Trophoblast cell (in vitro differentiated cells and primary cell): ENCODE results near the gene OR52K1.

Source experiments
- DNase-seq, 2 donors: peaks; one replicate each; pipeline ENCODE4 v3.0.0-alpha.2; 2016
- H2AFZ ChIP-seq: 2 replicates; pipeline ENCODE4 v1.6.1; 2013; ENCODE audit warnings: low read length, moderate library complexity, mild to moderate bottlenecking; ENCODE audit not compliant: insufficient read depth, poor library complexity
- H2AK5ac ChIP-seq: 2 replicates; pipeline ENCODE4 v1.6.1; 2013; ENCODE audit warnings: mild to moderate bottlenecking, low read length
- H2BK120ac ChIP-seq: 2 replicates; pipeline ENCODE4 v1.6.1; 2013; ENCODE audit warnings: low read length, mild to moderate bottlenecking, moderate library complexity; ENCODE audit not compliant: insufficient read depth, poor library complexity
- H2BK12ac ChIP-seq: 2 replicates; pipeline ENCODE4 v1.6.1; 2013; ENCODE audit warnings: mild to moderate bottlenecking, low read length, moderate library complexity
- H2BK5ac ChIP-seq: 2 replicates; pipeline ENCODE4 v1.6.1; 2013; ENCODE audit warnings: low read length, low read depth, moderate library complexity, mild to moderate bottlenecking; ENCODE audit not compliant: poor library complexity
- H3K14ac ChIP-seq: 2 replicates; pipeline ENCODE4 v1.6.1; 2013; ENCODE audit warnings: mild to moderate bottlenecking, low read length
- H3K18ac ChIP-seq: 2 replicates; pipeline ENCODE4 v1.6.1; 2013; ENCODE audit warnings: mild to moderate bottlenecking, low read length
- H3K23ac ChIP-seq: 2 replicates; pipeline ENCODE4 v1.6.1; 2013; ENCODE audit warnings: low read length
- H3K27ac ChIP-seq: 2 replicates; pipeline ENCODE4 v1.5.1; 2013; ENCODE audit warnings: low read depth, mild to moderate bottlenecking, inconsistent platforms, low read length, moderate library complexity
- H3K27me3 ChIP-seq: 2 replicates; pipeline ENCODE4 v1.6.1; 2013; ENCODE audit warnings: inconsistent platforms, mild to moderate bottlenecking, low read length, moderate library complexity; ENCODE audit not compliant: insufficient read depth
- H3K36me3 ChIP-seq, 2 experiments: 1 replicate in 1 of 2; 2 replicates in 1 of 2; pipeline ENCODE4 v1.6.1; 2013; ENCODE audit warnings: low read length in 2 of 2, mild to moderate bottlenecking in 2 of 2, moderate library complexity in 1 of 2; ENCODE audit not compliant: insufficient read depth in 2 of 2, control insufficient read depth in 1 of 2
- H3K4ac ChIP-seq: 2 replicates; pipeline ENCODE4 v1.6.1; 2013; ENCODE audit warnings: low read depth, mild to moderate bottlenecking, low read length, moderate library complexity
- H3K4me1 ChIP-seq, 2 experiments: 1 replicate in 1 of 2; 2 replicates in 1 of 2; pipeline ENCODE4 v1.6.1; 2013; ENCODE audit warnings: low read length in 2 of 2, mild to moderate bottlenecking in 2 of 2, moderate library complexity in 1 of 2; ENCODE audit not compliant: insufficient read depth in 2 of 2, control insufficient read depth in 1 of 2
- H3K4me2 ChIP-seq: 2 replicates; pipeline ENCODE4 v1.6.1; 2013; ENCODE audit warnings: inconsistent platforms, mild to moderate bottlenecking, low read length, moderate library complexity
- H3K4me3 ChIP-seq: 2 replicates; pipeline ENCODE4 v1.5.1; 2013; ENCODE audit warnings: mild to moderate bottlenecking, low read depth, low read length, inconsistent platforms
- H3K79me1 ChIP-seq: one replicate; pipeline ENCODE4 v1.6.1; 2013; ENCODE audit warnings: low read length
- H3K79me2 ChIP-seq: 2 replicates; pipeline ENCODE4 v1.6.1; 2013; ENCODE audit warnings: low read length, mild to moderate bottlenecking; ENCODE audit not compliant: control insufficient read depth, insufficient read depth, poor library complexity
- H3K9ac ChIP-seq: 2 replicates; pipeline ENCODE4 v1.6.1; 2013; ENCODE audit warnings: mild to moderate bottlenecking, low read length
- H3K9me3 ChIP-seq: 2 replicates; pipeline ENCODE4 v1.6.1; 2013; ENCODE audit warnings: low read depth, mild to moderate bottlenecking, control low read depth, inconsistent platforms, low read length; ENCODE audit not compliant: insufficient read depth
- H4K12ac ChIP-seq: 2 replicates; pipeline ENCODE4 v1.6.1; 2013; ENCODE audit warnings: low read depth, mild to moderate bottlenecking, low read length, moderate library complexity
- H4K8ac ChIP-seq: 2 replicates; pipeline ENCODE4 v1.6.1; 2013; ENCODE audit warnings: low read depth, mild to moderate bottlenecking, low read length, moderate library complexity
- H4K91ac ChIP-seq: one replicate; pipeline ENCODE4 v1.6.1; 2013; ENCODE audit warnings: low read depth, mild to moderate bottlenecking, low read length, moderate library complexity
- WGBS: extraction: QIAGEN DNeasy Blood & Tissue Kit; methylation state at CpG from one replicate; pipeline ENCODE4 v1.1.7; 2013; ENCODE audit warnings: missing lambda C conversion rate; ENCODE audit not compliant: insufficient read length, insufficient coverage; ENCODE audit errors: extremely low coverage; 5-methylcytosine and 5-hydroxymethylcytosine counted together

OR52K1 gene

DNA sequence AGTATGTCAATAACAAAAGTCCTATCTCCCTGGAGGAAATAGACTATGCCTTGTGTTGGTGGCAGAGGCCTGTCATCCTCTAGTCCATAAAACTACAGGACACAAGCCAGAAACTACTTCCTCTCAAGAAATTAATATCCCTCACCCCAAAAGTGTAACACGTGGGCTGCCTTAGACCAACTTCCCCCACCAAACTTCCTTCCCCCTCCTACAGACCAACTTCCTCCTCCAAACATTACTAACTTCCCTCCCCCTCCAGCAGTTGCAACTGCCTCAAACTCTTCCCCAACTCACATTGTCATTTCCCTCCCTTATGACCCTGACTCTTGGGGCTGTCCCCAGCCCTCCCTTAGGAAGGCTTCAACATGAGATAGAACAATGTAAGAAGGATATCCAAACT, 27.0 kb upstream of the OR52K1 start:
- H3K79me2 ChIP-seq: no peaks in the 10 kb centered on the region
- H2AK5ac ChIP-seq: no peak overlapping the region
- no peaks in the 10 kb centered on the region for H3K36me3 ChIP-seq
- H3K9me3 ChIP-seq: no peaks in the 10 kb centered on the region
- H2BK12ac ChIP-seq: no peak overlapping the region
- peak; percentile 13 to 20 for DNase-seq
- no peak overlapping the region for H4K8ac ChIP-seq
- H2BK120ac ChIP-seq: no peak overlapping the region
- H2BK5ac ChIP-seq: no peak overlapping the region
- no peaks in the 10 kb centered on the region for H3K4me1 ChIP-seq
- H4K12ac ChIP-seq: no peak overlapping the region
- H3K27me3 ChIP-seq: no peaks in the 10 kb centered on the region
- no peak overlapping the region for H3K9ac ChIP-seq
- no peak overlapping the region for H3K14ac ChIP-seq
- H4K91ac ChIP-seq: no peak overlapping the region
- no peak overlapping the region for H2AFZ ChIP-seq
- H3K4me3 ChIP-seq: no peak overlapping the region
- H3K79me1 ChIP-seq: no peaks in the 10 kb centered on the region
- no peak overlapping the region for H3K23ac ChIP-seq
- no peak overlapping the region for H3K4me2 ChIP-seq
- H3K27ac ChIP-seq: no peak overlapping the region
- WGBS: no CpG with 5 or more reads among the region's 1 CpG
- no peak overlapping the region for H3K4ac ChIP-seq
- no peak overlapping the region for H3K18ac ChIP-seq

DNA sequence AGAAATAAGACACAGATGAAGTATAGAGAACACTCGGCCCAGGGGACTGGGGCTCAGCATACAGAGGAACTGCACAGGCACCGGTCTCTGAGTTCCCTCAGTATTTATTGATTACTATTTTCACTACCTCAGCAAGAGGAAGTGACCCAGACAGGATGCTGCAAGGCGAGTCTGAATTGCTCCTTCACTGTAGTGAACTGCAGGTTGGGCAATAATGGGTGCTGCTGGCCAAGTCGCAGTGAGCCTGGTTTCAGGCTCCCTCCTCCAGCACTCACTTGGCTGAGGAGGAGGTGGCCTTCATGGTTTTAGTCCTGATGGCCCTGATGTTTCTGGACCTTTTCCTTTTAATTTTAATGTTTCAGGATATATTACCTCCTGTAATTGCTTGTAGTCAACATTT, 22.9 kb upstream of the OR52K1 start:
- Histone ChIP-seq H3K27ac (no peak overlapping the region), H3K4ac (no peak overlapping the region), H2BK120ac (no peak overlapping the region), H3K79me2 (no peaks in the 10 kb centered on the region), H3K4me1 (no peaks in the 10 kb centered on the region), H3K79me1 (no peaks in the 10 kb centered on the region), H2BK12ac (no peak overlapping the region), H3K14ac (no peak overlapping the region), H3K4me3 (no peak overlapping the region), H3K27me3 (no peaks in the 10 kb centered on the region), H3K4me2 (no peak overlapping the region), H4K12ac (no peak overlapping the region), H4K91ac (no peak overlapping the region), H2AFZ (no peak overlapping the region), H3K36me3 (no peaks in the 10 kb centered on the region), H4K8ac (no peak overlapping the region), H3K9ac (no peak overlapping the region), H2BK5ac (no peak overlapping the region), H3K23ac (no peak overlapping the region), H3K9me3 (peaks cover 7% of the 10 kb centered on the region), H3K18ac (no peak overlapping the region), H2AK5ac (no peak overlapping the region)
- no peak for DNase-seq
- WGBS: no CpG with 5 or more reads among the region's 4 CpGs

DNA sequence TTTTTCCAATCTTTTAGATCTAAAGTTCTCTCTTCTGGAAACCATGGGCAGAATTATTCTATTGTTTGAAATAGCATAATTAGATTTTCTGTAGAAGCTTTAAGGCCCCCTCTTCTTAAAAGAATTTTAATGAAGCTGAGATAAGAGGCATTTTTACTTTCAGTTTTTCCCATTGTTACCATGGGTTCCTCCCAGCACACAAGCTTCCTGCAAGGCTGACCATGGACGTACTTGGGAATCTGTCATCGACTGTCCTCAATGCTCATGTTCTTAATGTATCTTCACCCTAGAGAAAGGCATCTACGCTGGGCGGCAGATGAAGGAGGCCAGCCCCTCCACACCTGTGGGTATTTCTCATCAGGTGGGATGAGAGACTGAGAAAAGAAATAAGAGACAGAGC, 22.3 kb upstream of the OR52K1 start:
- WGBS: no CpG with 5 or more reads among the region's 4 CpGs
- Histone ChIP-seq H2BK12ac (no peak overlapping the region), H2AFZ (no peak overlapping the region), H3K4me3 (no peak overlapping the region), H3K4me1 (no peaks in the 10 kb centered on the region), H3K4me2 (no peak overlapping the region), H4K91ac (no peak overlapping the region), H3K4ac (no peak overlapping the region), H3K9me3 (peaks cover 7% of the 10 kb centered on the region), H3K14ac (no peak overlapping the region), H3K23ac (no peak overlapping the region), H3K79me1 (no peaks in the 10 kb centered on the region), H3K79me2 (no peaks in the 10 kb centered on the region), H3K27ac (no peak overlapping the region), H3K9ac (no peak overlapping the region), H3K27me3 (no peaks in the 10 kb centered on the region), H4K12ac (no peak overlapping the region), H2AK5ac (no peak overlapping the region), H4K8ac (no peak overlapping the region), H2BK5ac (no peak overlapping the region), H3K18ac (no peak overlapping the region), H3K36me3 (no peaks in the 10 kb centered on the region), H2BK120ac (no peak overlapping the region)
- DNase-seq: no peak

DNA sequence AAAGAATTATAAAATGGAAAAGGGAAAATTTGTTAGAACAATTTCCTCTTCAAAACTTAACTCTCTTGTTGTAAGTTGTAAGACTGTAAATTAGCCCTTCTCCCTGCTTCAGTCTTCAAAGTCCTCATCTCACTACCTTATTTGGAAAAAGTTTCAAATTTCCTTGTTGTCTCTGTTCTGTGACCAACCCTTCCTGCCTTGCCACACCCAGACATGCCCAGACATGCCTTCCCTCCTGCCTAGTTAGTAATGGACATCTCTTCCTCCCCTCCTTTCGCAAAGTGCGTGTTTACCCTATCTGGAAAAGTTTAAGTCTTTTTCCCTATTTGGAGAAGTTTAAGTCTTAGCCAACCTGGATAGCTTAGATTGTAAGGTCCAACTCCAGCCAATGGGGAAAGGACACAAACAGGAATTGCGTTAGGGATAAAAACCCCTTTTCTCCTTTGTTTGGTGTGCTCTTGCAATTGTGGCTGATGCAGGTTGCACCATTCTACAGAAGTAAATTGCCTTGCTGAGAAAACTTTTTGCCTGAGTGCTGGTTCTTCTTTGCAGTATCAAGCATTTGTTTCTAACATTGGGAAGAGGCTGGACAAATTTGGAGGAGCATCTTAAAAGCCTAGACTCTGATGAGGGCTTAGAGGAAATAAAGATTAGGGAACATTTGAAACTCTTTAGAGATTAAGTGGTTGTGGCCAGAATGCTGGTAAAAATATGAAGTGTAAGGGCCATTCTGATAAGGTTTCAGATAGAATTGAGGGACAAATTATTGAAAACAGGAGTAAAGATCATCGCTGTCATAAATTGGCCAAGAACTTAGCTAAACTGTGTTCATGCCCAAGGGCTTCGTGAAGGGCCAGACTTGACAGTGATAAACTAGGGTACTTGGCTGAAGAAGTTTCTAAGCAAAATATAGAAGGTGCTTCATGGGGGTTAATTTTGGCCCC, 18.0 kb upstream of the OR52K1 start:
- Histone ChIP-seq H3K4ac (no peak overlapping the region), H2BK120ac (no peak overlapping the region), H3K4me3 (no peak overlapping the region), H2BK5ac (no peak overlapping the region), H3K27ac (no peak overlapping the region), H3K18ac (no peak overlapping the region), H3K36me3 (no peaks in the 10 kb centered on the region), H3K79me1 (no peaks in the 10 kb centered on the region), H3K14ac (no peak overlapping the region), H4K91ac (no peak overlapping the region), H4K12ac (no peak overlapping the region), H3K79me2 (no peaks in the 10 kb centered on the region), H3K27me3 (no peaks in the 10 kb centered on the region), H3K9ac (no peak overlapping the region), H3K23ac (no peak overlapping the region), H3K4me1 (no peaks in the 10 kb centered on the region), H2AK5ac (no peak overlapping the region), H2BK12ac (no peak overlapping the region), H4K8ac (no peak overlapping the region), H3K9me3 (peaks cover 10% of the 10 kb centered on the region), H2AFZ (no peak overlapping the region), H3K4me2 (no peak overlapping the region)
- WGBS: no CpG with 5 or more reads among the region's 5 CpGs
- DNase-seq: no peak
